ENCODE results near the gene SQSTM1. TPM values are rescaled to one million over a fixed set of nuclear protein-coding genes. Genes with fewer than 3 reads are reported as not detected.

SQSTM1 gene
- total RNA-seq, 2 experiments from 2014 or later, result 130 to 198 TPM

GRCh38 chr5:179817470-179817840, 3.2 kb upstream of the SQSTM1 start:
- CTCF ChIA-PET, result interaction anchor here (2.0 kb wide), 1 partner anchor 22 kb away, joined by 6 read pairs; no protein-coding TSS in a partner anchor
- peak overlapping the region; percentile 26 for H3K4me3 Mint-ChIP-seq
- DNase-seq (no peak), ATAC-seq (no peak)
- peaks cover 14% of the 10 kb centered on the region for H3K36me3 Mint-ChIP-seq
- no peaks in the 10 kb centered on the region for H3K27me3 Mint-ChIP-seq
- no peaks in the 10 kb centered on the region for H3K9me3 Mint-ChIP-seq (ENCODE audit: low read depth)
- H3K4me1 Mint-ChIP-seq, result peaks cover 32% of the 10 kb centered on the region
- no peak overlapping the region for H3K27ac Mint-ChIP-seq

GRCh38 chr5:179817890-179818745, 2.6 kb upstream of the SQSTM1 start:
- Mint-ChIP-seq H3K36me3 (peaks cover 17% of the 10 kb centered on the region), H3K27ac (peak overlapping the region; percentile 84), H3K9me3 (ENCODE audit: low read depth) (no peaks in the 10 kb centered on the region), H3K27me3 (no peaks in the 10 kb centered on the region), H3K4me3 (peak overlapping the region; percentile 75), H3K4me1 (peaks cover 38% of the 10 kb centered on the region)
- DNase-seq (no peak), ATAC-seq (no peak)
- CTCF ChIA-PET, result interaction anchor here (2.0 kb wide), 1 partner anchor 22 kb away, joined by 6 read pairs; no protein-coding TSS in a partner anchor

- Mint-ChIP-seq H3K4me1 (peaks cover 41% of the 10 kb centered on the region), H3K27me3 (no peaks in the 10 kb centered on the region), H3K9me3 (ENCODE audit: low read depth) (no peaks in the 10 kb centered on the region), H3K36me3 (peaks cover 21% of the 10 kb centered on the region), H3K4me3 (peak overlapping the region; percentile 75), H3K27ac (peak overlapping the region; percentile 84)
- CTCF ChIA-PET, result interaction anchor here (0.6 to 2.5 kb wide), 5 partner anchors 7 to 86 kb away, joined by 3 to 17 read pairs (median 5); partner anchors contain the start of gene MAML1
- ATAC-seq (peak; percentile 56), DNase-seq (peak; percentile 95)
These were observed 1.9 kb upstream of the SQSTM1 start for GRCh38 chr5:179818746-179819295.

GRCh38 chr5:179819296-179820126, 1.2 kb upstream of the SQSTM1 start:
- H3K4me3 Mint-ChIP-seq, result peak overlapping the region; percentile 59
- peaks cover 44% of the 10 kb centered on the region for H3K4me1 Mint-ChIP-seq
- ATAC-seq, result peak; percentile 3

GRCh38 chr5:179820127-179820482, 600 bp upstream of the SQSTM1 start:
- H3K9me3 Mint-ChIP-seq (ENCODE audit: low read depth), result no peaks in the 10 kb centered on the region
- CTCF ChIA-PET, result interaction anchor here (0.5 to 2.5 kb wide), 8 partner anchors 9 to 87 kb away, joined by 3 to 17 read pairs (median 5); partner anchors contain the start of gene MGAT4B
- DNase-seq (no peak), ATAC-seq (no peak)
- H3K27ac Mint-ChIP-seq, result peak overlapping the region; percentile 84
- peak overlapping the region; percentile 59 for H3K4me3 Mint-ChIP-seq
- peaks cover 31% of the 10 kb centered on the region for H3K36me3 Mint-ChIP-seq
- H3K27me3 Mint-ChIP-seq, result no peaks in the 10 kb centered on the region
- H3K4me1 Mint-ChIP-seq, result peaks cover 48% of the 10 kb centered on the region

More at GRCh38 chr5:179819296-179820126, 1.2 kb upstream of the SQSTM1 start:
- H3K36me3 Mint-ChIP-seq, result peaks cover 25% of the 10 kb centered on the region
- no peaks in the 10 kb centered on the region for H3K27me3 Mint-ChIP-seq
- H3K9me3 Mint-ChIP-seq (ENCODE audit: low read depth), result no peaks in the 10 kb centered on the region
- CTCF ChIA-PET, result interaction anchor here (0.6 to 2.5 kb wide), 8 partner anchors 8 to 87 kb away, joined by 3 to 17 read pairs (median 5); partner anchors contain the start of genes MAML1 and MGAT4B
- peak overlapping the region; percentile 84 for H3K27ac Mint-ChIP-seq
- peak; percentile 60 for DNase-seq

GRCh38 chr5:179821298-179822058, 773 bp downstream of the SQSTM1 start:
- Mint-ChIP-seq H3K4me1 (peaks cover 51% of the 10 kb centered on the region), H3K27ac (peak overlapping the region; percentile 97), H3K27me3 (no peaks in the 10 kb centered on the region), H3K9me3 (ENCODE audit: low read depth) (no peaks in the 10 kb centered on the region), H3K36me3 (peaks cover 34% of the 10 kb centered on the region), H3K4me3 (peak overlapping the region; percentile 92)
- peak; percentile 94 for DNase-seq
- ATAC-seq, result peak; percentile 70
- CTCF ChIA-PET, result interaction anchor here (0.9 to 2.5 kb wide), 3 partner anchors 19 to 27 kb away, joined by 3 to 17 read pairs (median 6); partner anchors contain the start of gene LTC4S

- no peaks in the 10 kb centered on the region for H3K9me3 Mint-ChIP-seq (ENCODE audit: low read depth)
- H3K4me1 Mint-ChIP-seq, result peaks cover 54% of the 10 kb centered on the region
- peak overlapping the region; percentile 92 for H3K4me3 Mint-ChIP-seq
These were observed 1.3 kb downstream of the SQSTM1 start for GRCh38 chr5:179822059-179822432.

GRCh38 chr5:179822444-179822990, 1.8 kb downstream of the SQSTM1 start:
- peak overlapping the region; percentile 92 for H3K4me3 Mint-ChIP-seq
- peaks cover 51% of the 10 kb centered on the region for H3K4me1 Mint-ChIP-seq
- H3K27ac Mint-ChIP-seq, result peak overlapping the region; percentile 97
- H3K9me3 Mint-ChIP-seq (ENCODE audit: low read depth), result no peaks in the 10 kb centered on the region
- peaks cover 40% of the 10 kb centered on the region for H3K36me3 Mint-ChIP-seq
- H3K27me3 Mint-ChIP-seq, result no peaks in the 10 kb centered on the region
- CTCF ChIA-PET, result interaction anchor here (0.7 to 1.5 kb wide), 4 partner anchors 20 to 164 kb away, joined by 3 to 6 read pairs (median 4); partner anchors contain the start of gene LTC4S
- ATAC-seq (no peak), DNase-seq (no peak)

More at GRCh38 chr5:179822059-179822432, 1.3 kb downstream of the SQSTM1 start:
- Mint-ChIP-seq H3K36me3 (peaks cover 38% of the 10 kb centered on the region), H3K27ac (peak overlapping the region; percentile 97), H3K27me3 (no peaks in the 10 kb centered on the region)
- CTCF ChIA-PET, result interaction anchor here (0.9 to 1.5 kb wide), 3 partner anchors 20 to 58 kb away, joined by 3 to 6 read pairs (median 6); partner anchors contain the start of gene LTC4S
- ATAC-seq (no peak), DNase-seq (no peak)

- H3K4me3 Mint-ChIP-seq, result no peak overlapping the region
- H3K36me3 Mint-ChIP-seq, result peaks cover 53% of the 10 kb centered on the region
- no peaks in the 10 kb centered on the region for H3K27me3 Mint-ChIP-seq
- no peak for ATAC-seq
- H3K27ac Mint-ChIP-seq, result no peak overlapping the region
- no peak for DNase-seq
- no peaks in the 10 kb centered on the region for H3K9me3 Mint-ChIP-seq (ENCODE audit: low read depth)
- CTCF ChIA-PET, result interaction anchor here (1.1 kb wide), 1 partner anchor 22 kb away, joined by 3 read pairs; no protein-coding TSS in a partner anchor
- peaks cover 40% of the 10 kb centered on the region for H3K4me1 Mint-ChIP-seq
These were observed 3.4 kb downstream of the SQSTM1 start for GRCh38 chr5:179823937-179824744.

GRCh38 chr5:179824745-179825112, 4.0 kb downstream of the SQSTM1 start:
- no peaks in the 10 kb centered on the region for H3K27me3 Mint-ChIP-seq
- CTCF ChIA-PET, result interaction anchor here (1.1 kb wide), 1 partner anchor 23 kb away, joined by 3 read pairs; no protein-coding TSS in a partner anchor
- ATAC-seq, result no peak
- H3K4me1 Mint-ChIP-seq, result peaks cover 37% of the 10 kb centered on the region
- H3K27ac Mint-ChIP-seq, result no peak overlapping the region
- no peak for DNase-seq
- no peak overlapping the region for H3K4me3 Mint-ChIP-seq
- H3K9me3 Mint-ChIP-seq (ENCODE audit: low read depth), result no peaks in the 10 kb centered on the region
- peaks cover 59% of the 10 kb centered on the region for H3K36me3 Mint-ChIP-seq

GRCh38 chr5:179825655-179826182, 5.0 kb downstream of the SQSTM1 start:
- no peak overlapping the region for H3K4me3 Mint-ChIP-seq
- DNase-seq (no peak), ATAC-seq (no peak)
- peaks cover 30% of the 10 kb centered on the region for H3K4me1 Mint-ChIP-seq
- peaks cover 67% of the 10 kb centered on the region for H3K36me3 Mint-ChIP-seq
- no peaks in the 10 kb centered on the region for H3K27me3 Mint-ChIP-seq
- CTCF ChIA-PET, result no interaction called here
- H3K27ac Mint-ChIP-seq, result no peak overlapping the region
- H3K9me3 Mint-ChIP-seq (ENCODE audit: low read depth), result no peaks in the 10 kb centered on the region
